K562 (cell line): Measurements from ENCODE around the gene RNF207. TPM values are rescaled to one million over a fixed set of nuclear protein-coding genes. Genes with fewer than 3 reads are reported as not detected.

ENCODE experiments used
- ATAC-seq: fragments of 200-7000 bp; cut with Tn5 transposase; 3 replicates; pipeline ENCODE4 v1.9.1; 2020; ENCODE audit warnings: moderate library complexity
- BruUV-seq: library from RNA; stranded (reverse); fragments of 400-500 nt; replicated peaks from 2 replicates; lab custom pipeline; 2021; lab: Mats Ljungman, UMichigan
- CTCF ChIA-PET: fragments of 300-600 bp; formaldehyde crosslinking; extraction: SDS; loops from one replicate; lab custom pipeline; 2021; ENCODE audit warnings: low intra/inter-chr PET ratio; lab: Yijun Ruan, JAX
- POLR2A ChIA-PET: fragments of 300-600, 350-650 bp; sonication (Branson Sonifier 250); formaldehyde crosslinking; extraction: SDS; loops from one replicate; lab custom pipeline; 2021; ENCODE audit warnings: antibody characterized with exemption, inconsistent platforms; lab: Yijun Ruan, JAX
- DNase-seq, 4 experiments: peaks; one replicate each; pipeline versions ENCODE4 v3.0.0 to v3.0.0-alpha.2; 2011 to 2018; ENCODE audit warnings: low spot score in 3 of 4, mixed read lengths in 3 of 4; ENCODE audit errors: extremely low read depth in 1 of 4
- FAIRE-seq: peaks from 2 replicates; lab custom pipeline; 2011; peaks lifted over from hg19 to GRCh38; lab: Jason Lieb, UNC
- H2AFZ ChIP-seq: 2 replicates; pipeline ENCODE4 v1.6.0; 2011; ENCODE audit warnings: low read depth, low read length, control low read depth, inconsistent platforms
- H3K27ac ChIP-seq: fragments of 200-600 bp; 3 replicates; pipeline ENCODE4 v1.8.0; 2011; ENCODE audit warnings: low read depth, mild to moderate bottlenecking, control low read depth, inconsistent platforms, low read length, moderate library complexity, mixed read lengths; ENCODE audit errors: extremely low read depth
- H3K27me3 ChIP-seq, 2 experiments: fragments of 300-600 bp in 1 of 2; 2 replicates in 1 of 2; 3 replicates in 1 of 2; pipeline versions ENCODE4 v1.6.0 to v1.8.0; 2011; ENCODE audit warnings: inconsistent platforms in 2 of 2, low read length in 2 of 2, mild to moderate bottlenecking in 1 of 2, mixed read lengths in 1 of 2, moderate library complexity in 1 of 2; ENCODE audit not compliant: control insufficient read depth in 2 of 2, insufficient read depth in 2 of 2
- H3K36me3 ChIP-seq: fragments of 300-600 bp; 3 replicates; pipeline ENCODE4 v1.8.0; 2011; ENCODE audit warnings: mild to moderate bottlenecking, low read length, inconsistent platforms; ENCODE audit not compliant: control insufficient read depth, insufficient read depth
- H3K4me1 ChIP-seq, 2 experiments: fragments of 200-600 bp in 1 of 2; replicated peaks in 1 of 2; 2 replicates in 1 of 2; 3 replicates in 1 of 2; pipeline versions ENCODE4 v1.5.1 to v1.8.0; 2011; ENCODE audit warnings: inconsistent platforms in 2 of 2, low read length in 2 of 2, mild to moderate bottlenecking in 1 of 2, mixed read lengths in 1 of 2, moderate library complexity in 1 of 2; ENCODE audit not compliant: control insufficient read depth in 2 of 2, insufficient read depth in 2 of 2
- H3K4me2 ChIP-seq: 2 replicates; pipeline ENCODE4 v1.6.1; 2011; ENCODE audit warnings: low read length, control low read depth, inconsistent platforms, mixed read lengths; ENCODE audit not compliant: insufficient read depth
- H3K4me3 ChIP-seq: fragments of 200-600 bp; sonication (generic), shearing (Covaris generic); 2 replicates; pipeline ENCODE4 v1.5.1; 2016; ENCODE audit warnings: control low read depth, inconsistent platforms
- H3K79me2 ChIP-seq: fragments of 200-600 bp; 3 replicates; pipeline ENCODE4 v1.8.0; 2011; ENCODE audit warnings: low read length, inconsistent platforms; ENCODE audit not compliant: control insufficient read depth, insufficient read depth
- H3K9ac ChIP-seq, 2 experiments: 2 replicates each; pipeline versions ENCODE4 v1.6.0 to v1.6.1; 2011; ENCODE audit warnings: low read depth in 2 of 2, low read length in 2 of 2, control low read depth in 1 of 2, inconsistent platforms in 1 of 2, mild to moderate bottlenecking in 1 of 2, mixed read lengths in 1 of 2; ENCODE audit not compliant: insufficient read depth in 1 of 2
- H3K9me1 ChIP-seq: one replicate; pipeline ENCODE4 v1.6.0; 2011; ENCODE audit warnings: inconsistent platforms, mild to moderate bottlenecking, low read length, moderate library complexity; ENCODE audit not compliant: control insufficient read depth, insufficient read depth
- H3K9me3 ChIP-seq: replicated peaks from 2 replicates; pipeline ENCODE4 v1.5.1; 2011; ENCODE audit warnings: low read depth, low read length, inconsistent platforms; ENCODE audit not compliant: control insufficient read depth, insufficient read depth
- H4K20me1 ChIP-seq: replicated peaks from 2 replicates; pipeline ENCODE4 v1.6.1; 2011; ENCODE audit warnings: low read length, inconsistent platforms, mixed read lengths; ENCODE audit not compliant: control insufficient read depth, insufficient read depth
- BRD4 ChIP-seq: fragments of 200-600 bp; sonication (generic); IDR thresholded peaks from 2 replicates; pipeline ENCODE4 v1.6.1; 2017; ENCODE audit warnings: inconsistent platforms
- CEBPG ChIP-seq, 3 experiments: fragments of 200-800 bp in 1 of 3; sonication (Bioruptor generic) in 1 of 3; sonication (generic) in 1 of 3; formaldehyde crosslinking in 1 of 3; IDR thresholded peaks in 2 of 3; conservative IDR thresholded peaks in 1 of 3; 2 replicates each; pipeline versions ENCODE4 v1.6.1 to v1.8.0; 2016 to 2022; ENCODE audit warnings: missing compliant biosample characterization in 2 of 3, missing genetic modification characterization in 2 of 3, mild to moderate bottlenecking in 1 of 3, missing genetic modification reagents in 1 of 3
- NCOR1 ChIP-seq: fragments of 450-650 bp; IDR thresholded peaks from 2 replicates; pipeline ENCODE4 v1.6.1; 2016; ENCODE audit warnings: mild to moderate bottlenecking, moderate library complexity
- PHTF2 ChIP-seq: fragments of 250-450 bp; sonication (Bioruptor Pico); IDR thresholded peaks from 2 replicates; pipeline ENCODE4 v1.5.0; 2021; ENCODE audit warnings: mild to moderate bottlenecking
- SUPT5H ChIP-seq: fragments of 450-650 bp; IDR thresholded peaks from 2 replicates; pipeline ENCODE4 v1.6.1; 2016
- ZNF121 ChIP-seq: sonication (generic); formaldehyde crosslinking; conservative IDR thresholded peaks from 2 replicates; pipeline ENCODE4 v1.8.0; 2022; ENCODE audit warnings: missing genetic modification reagents
- WGBS: fragments of 100-300 bp; shearing (Covaris generic); methylation state at CpG from one replicate; pipeline ENCODE4 v1.1.6; 2016; ENCODE audit warnings: low coverage, mixed read lengths; ENCODE audit not compliant: insufficient coverage; ENCODE audit errors: missing lambda C conversion rate; 5-methylcytosine and 5-hydroxymethylcytosine counted together
- in situ Hi-C: fragments of 300-500 bp; cut with MboI; formaldehyde crosslinking; loops from 4 replicates; pipeline ENCODE4 v1.15.0; 2018; ENCODE audit warnings: inconsistent platforms, mixed read lengths
- intact Hi-C: fragments of 100-400 bp; cut with micrococcal nuclease; formaldehyde crosslinking; loops from 2 replicates; pipeline ENCODE4 v1.14.2; 2022
- polyA plus RNA-seq, 8 experiments: library from polyadenylated mRNA; depleted of rRNA in 4 of 8; stranded (reverse) in 5 of 8; unstranded in 3 of 8; fragments of >200 nt; fragmentation: Nextera tagmentation in 2 of 8; fragmentation: Illumina TruSeq in 1 of 8; extraction: Ambion mirVana in 2 of 8; extraction: Trizol in 1 of 8; gene quantifications; 2 replicates each; pipeline versions ENCODE4 v1.2.1 to v1.2.3, GENCODE V29; 2011 to 2014; ENCODE audit warnings: inconsistent platforms in 1 of 8, missing spikeins in 1 of 8
- total RNA-seq, 7 experiments: library from RNA; depleted of rRNA in 6 of 7; stranded (reverse); fragments of >200 nt in 6 of 7; fragmentation: Illumina TruSeq in 2 of 7; extraction: Trizol in 2 of 7; gene quantifications; 2 replicates each; pipeline versions ENCODE4 v1.2.1 to v1.2.3, GENCODE V29; 2011 to 2021; ENCODE audit warnings: low replicate concordance in 1 of 7

The RNF207 gene
- total and polyA plus RNA-seq, 9 of the 15 experiments (the other 6 are each of a cell fraction or from before 2014, with no cell fraction given), result 2.7 to 30.6 (median 12.9) TPM

DNA sequence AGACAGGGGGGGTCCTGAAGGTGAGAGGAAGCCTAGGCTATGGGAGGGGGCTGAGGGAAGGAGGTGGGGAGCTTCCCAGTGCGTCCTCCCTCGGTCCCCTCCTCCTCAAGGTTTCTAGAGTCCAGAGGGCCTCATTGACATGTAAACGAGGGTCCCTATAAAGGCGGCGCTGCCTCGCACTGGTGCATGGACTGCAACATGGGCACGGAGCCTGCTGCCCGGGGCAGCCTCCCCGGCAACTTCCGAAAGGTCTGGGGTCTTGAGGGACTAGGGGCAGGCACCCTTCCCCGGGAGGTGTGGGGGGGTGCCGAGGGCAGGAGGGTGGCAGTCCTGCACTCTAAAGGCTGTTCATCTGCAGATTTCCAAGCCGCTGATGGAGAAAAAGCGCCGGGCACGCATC is 38.1 kb downstream of the RNF207 start, which contains the start of gene HES3:
TSS of gene HES3 (plus strand) at position 187 of the 400 bp plus-strand sequence. CDS start at position 374, 187 bp downstream.
- intact Hi-C loops, result no loop called here
- POLR2A ChIA-PET, result interaction anchor here (1.0 kb wide), 1 partner anchor 168 kb away, joined by 3 read pairs; no protein-coding TSS in a partner anchor
- in situ Hi-C loops, result no loop called here
- TF ChIP-seq CEBPG (CRISPR knock-in tag; IDR thresholded peaks at IDR 0.05), result no peak
- TF ChIP-seq CEBPG (tag; conservative IDR thresholded peaks at IDR 0.05 in 1 of 2, IDR thresholded peaks at IDR 0.05 in 1 of 2), result no peak
- no peak for TF ChIP-seq ZNF121 (CRISPR knock-in tag)
- no peaks in the 10 kb centered on the region for H3K79me2 ChIP-seq
- peaks cover 36% of the 10 kb centered on the region for H4K20me1 ChIP-seq
- no peak within 1 kb of the TSS for H3K9ac ChIP-seq
- no peak within 1 kb of the TSS for H2AFZ ChIP-seq
- no peaks in the 10 kb centered on the region for H3K36me3 ChIP-seq
- ATAC-seq (no peak), FAIRE-seq (no peak), DNase-seq (no peak)
- H3K9me1 ChIP-seq, result no peaks in the 10 kb centered on the region
- peaks cover 37 to 65% of the 10 kb centered on the region in 2 experiments for H3K27me3 ChIP-seq
- H3K27ac ChIP-seq, result no peak within 1 kb of the TSS
- CTCF ChIA-PET, result interaction anchor here (1.3 to 6.6 kb wide), 3 partner anchors 99 to 203 kb away, joined by 9 to 131 read pairs (median 16); no protein-coding TSS in a partner anchor
- WGBS, result 8% methylated on average over 16 of the region's 16 CpGs
- no peaks in the 10 kb centered on the region for H3K9me3 ChIP-seq
- H3K4me1 ChIP-seq, result peaks cover 5 to 52% of the 10 kb centered on the region in 2 experiments; a peak in 3 of 5 replicates
- H3K4me2 ChIP-seq, result no peak within 1 kb of the TSS
- H3K4me3 ChIP-seq, result no peak within 1 kb of the TSS
- BruUV-seq, result no TSS peak

GRCh38 chr1:6244401-6245049 is 38.6 kb downstream of the RNF207 start:
- Histone ChIP-seq H3K79me2 (no peaks in the 10 kb centered on the region), H4K20me1 (peaks cover 36% of the 10 kb centered on the region), H3K9ac (no peak overlapping the region), H2AFZ (no peak overlapping the region), H3K9me1 (no peaks in the 10 kb centered on the region), H3K4me3 (no peak overlapping the region), H3K27me3 (peaks cover 38 to 70% of the 10 kb centered on the region in 2 experiments), H3K27ac (no peak overlapping the region), H3K4me2 (no peak overlapping the region), H3K36me3 (no peaks in the 10 kb centered on the region), H3K9me3 (no peaks in the 10 kb centered on the region), H3K4me1 (peaks cover 5 to 57% of the 10 kb centered on the region in 2 experiments; a peak in 3 of 5 replicates)
- in situ Hi-C loops (loop anchor here (5.0 kb wide), 1 partner anchor 103 kb away; no protein-coding TSS in a partner anchor), intact Hi-C loops (no loop called here)
- POLR2A ChIA-PET, result interaction anchor here (0.6 to 1.1 kb wide), 6 partner anchors 10 to 206 kb away, joined by 3 to 6 read pairs (median 3); no protein-coding TSS in a partner anchor
- ATAC-seq (no peak), DNase-seq (no peak), FAIRE-seq (no peak)
- CTCF ChIA-PET, result interaction anchor here (0.6 to 6.6 kb wide), 8 partner anchors 28 to 264 kb away, joined by 3 to 131 read pairs (median 8); no protein-coding TSS in a partner anchor
- TF ChIP-seq BRD4 (no peak), PHTF2 (CRISPR knock-in tag) (no peak), SUPT5H (no peak), NCOR1 (no peak)
- WGBS, result 5% methylated on average over 16 of the region's 24 CpGs
- BruUV-seq, result no TSS peak
